GM19397 (cell line): ENCODE measurements around the gene VSTM2A.

ENCODE experiments used
- ATAC-seq: cut with Tn5 transposase; IDR thresholded peaks from one replicate; pipeline ENCODE4 v1.9.1; 2021; ENCODE audit warnings: mild to moderate bottlenecking, moderate library complexity; ENCODE audit not compliant: unreplicated experiment

The VSTM2A gene

GRCh38 chr7:54596747-54597146, 54.6 kb downstream of the VSTM2A start:
- ATAC-seq = peak; percentile 96

DNA sequence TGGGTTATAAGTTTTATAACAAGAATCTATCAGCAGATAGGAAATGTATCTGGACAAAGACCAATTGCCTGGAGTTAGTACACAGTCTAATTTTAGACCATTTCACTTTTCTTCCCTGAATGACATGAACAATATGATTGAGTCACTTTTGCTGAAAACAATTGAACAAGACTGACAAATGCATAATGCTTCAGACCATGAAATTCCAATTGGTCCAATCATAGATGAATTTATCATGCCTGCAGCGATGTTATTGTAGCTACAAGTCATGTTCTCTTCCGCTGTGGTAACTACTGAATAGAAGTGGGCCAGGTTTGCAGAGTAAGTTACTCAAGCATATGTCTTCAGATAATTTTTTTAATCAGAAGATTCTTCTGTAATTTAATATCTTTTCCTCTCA, 73.4 kb downstream of the VSTM2A start:
- no peak for ATAC-seq
